B cell (primary cell): ENCODE measurements around the gene IFT52.

Source experiments
- CTCF ChIP-seq: fragments of 200-600 bp; IDR thresholded peaks from one replicate; pipeline ENCODE4 v1.8.0; 2022; ENCODE audit warnings: antibody characterized with exemption, mild to moderate bottlenecking
- EZH2 ChIP-seq: IDR thresholded peaks from 2 replicates; pipeline ENCODE4 v1.6.1; 2012; ENCODE audit warnings: borderline replicate concordance, low read depth, mild to moderate bottlenecking, moderate library complexity, low read length; ENCODE audit not compliant: insufficient read depth, poor library complexity, severe bottlenecking

DNA sequence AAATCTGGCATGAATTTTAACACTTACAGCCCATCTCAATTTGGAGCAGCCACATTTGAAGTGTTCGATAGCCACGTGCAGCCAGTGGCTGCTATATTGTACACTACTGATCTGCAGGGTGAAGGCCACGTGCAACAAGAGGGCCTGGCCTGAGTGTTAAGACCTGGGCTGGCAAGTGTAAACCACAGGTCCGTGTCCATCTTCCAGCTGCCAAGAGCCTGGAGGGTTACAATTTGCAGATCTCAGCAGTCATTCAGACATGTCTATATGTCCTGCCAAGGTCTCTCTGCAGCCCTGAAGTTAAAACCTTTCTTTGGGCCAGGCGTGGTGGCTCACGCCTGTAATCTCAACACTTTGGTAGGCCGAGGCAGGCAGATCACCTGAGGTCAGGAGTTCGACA lies 17.8 kb upstream of the IFT52 start:
- TF ChIP-seq CTCF (no peak), EZH2 (no peak)
